HCT116 (cell line): Measurements from ENCODE around the gene TYK2. TPM values are rescaled to one million over a fixed set of nuclear protein-coding genes. Genes with fewer than 3 reads are reported as not detected.
A peak's percentile ranks its signal among the peaks of the same experiment; 100 is the strongest.

Source experiments
- ATAC-seq: fragments of 200-7000 bp; cut with Tn5 transposase; 2 replicates; pipeline ENCODE4 v1.9.1; 2020; ENCODE audit warnings: mild to moderate bottlenecking, moderate library complexity
- BruUV-seq: library from RNA; stranded (reverse); fragments of 400-500 nt; replicated peaks from 2 replicates; lab custom pipeline; 2021; lab: Mats Ljungman, UMichigan
- CTCF ChIA-PET: fragments of 300-600 bp; sonication (Branson Sonifier 250); formaldehyde crosslinking; loops from one replicate; lab custom pipeline; 2021; ENCODE audit warnings: antibody characterized with exemption; lab: Charles Lee
- POLR2A ChIA-PET: fragments of 300-600, 350-600 bp; sonication (Branson Sonifier 250); formaldehyde crosslinking; loops from one replicate; lab custom pipeline; 2021; ENCODE audit warnings: antibody characterized with exemption; lab: Charles Lee
- RAD21 ChIA-PET, 2 experiments: fragments of 300-600 bp; sonication (Branson Sonifier 250); formaldehyde crosslinking; loops; one replicate each; lab custom pipeline; 2023; ENCODE audit warnings: low total read pairs in 2 of 2; ENCODE audit not compliant: uncharacterized antibody in 2 of 2, unreplicated experiment in 2 of 2, low non-redundant PET in 1 of 2; lab: Charles Lee
- DNase-seq: peaks from one replicate; pipeline ENCODE4 v3.0.0-alpha.2; 2010; ENCODE audit warnings: low read depth, low spot score
- H2AFZ ChIP-seq: fragments of 200-600 bp; shearing (Covaris generic), sonication (generic); 2 replicates; pipeline ENCODE4 v1.6.1; 2017; ENCODE audit warnings: low read depth, mixed run types, mixed read lengths, antibody characterized with exemption, low read length; ENCODE audit not compliant: poor library complexity, severe bottlenecking
- H3K27ac ChIP-seq: 2 replicates; pipeline ENCODE4 v1.5.1; 2012; ENCODE audit warnings: low read depth, low read length
- H3K27me3 ChIP-seq: fragments of 200-600 bp; sonication (generic); 2 replicates; pipeline ENCODE4 v1.6.1; 2016; ENCODE audit warnings: mixed run types, low read length, mixed read lengths; ENCODE audit not compliant: insufficient read depth
- H3K36me3 ChIP-seq, 2 experiments: fragments of 200-500 bp in 1 of 2; fragments of 200-600 bp in 1 of 2; sonication (Bioruptor generic) in 1 of 2; sonication (generic) in 1 of 2; 2 replicates each; pipeline versions ENCODE4 v1.5.1 to v1.6.1; 2014 to 2016; ENCODE audit warnings: low read length in 2 of 2, inconsistent platforms in 1 of 2, mixed read lengths in 1 of 2, mixed run types in 1 of 2; ENCODE audit not compliant: insufficient read depth in 2 of 2, control insufficient read depth in 1 of 2
- H3K4me1 ChIP-seq, 2 experiments: fragments of 200-600 bp in 1 of 2; sonication (generic) in 1 of 2; 2 replicates each; pipeline versions ENCODE4 v1.5.1 to v1.6.1; 2012 to 2017; ENCODE audit warnings: low read length in 2 of 2, inconsistent platforms in 1 of 2, mild to moderate bottlenecking in 1 of 2, mixed read lengths in 1 of 2, mixed run types in 1 of 2, moderate library complexity in 1 of 2; ENCODE audit not compliant: insufficient read depth in 2 of 2, control insufficient read depth in 1 of 2
- H3K4me2 ChIP-seq: fragments of 200-600 bp; sonication (generic); 2 replicates; pipeline ENCODE4 v1.6.1; 2017; ENCODE audit warnings: mixed run types, low read length, mixed read lengths
- H3K4me3 ChIP-seq, 2 experiments: fragments of 200-600 bp in 1 of 2; sonication (generic) in 1 of 2; replicated peaks in 1 of 2; 2 replicates each; pipeline ENCODE4 v1.5.1; 2011 to 2016; ENCODE audit warnings: low read length in 2 of 2, control low read depth in 1 of 2, low read depth in 1 of 2, mild to moderate bottlenecking in 1 of 2, mixed read lengths in 1 of 2, mixed run types in 1 of 2
- H3K79me2 ChIP-seq: fragments of 200-600 bp; sonication (generic); 2 replicates; pipeline ENCODE4 v1.6.1; 2017; ENCODE audit warnings: mild to moderate bottlenecking, mixed run types, low read length, moderate library complexity, mixed read lengths; ENCODE audit not compliant: insufficient read depth
- H3K9ac ChIP-seq: fragments of 200-600 bp; sonication (generic); 2 replicates; pipeline ENCODE4 v1.6.1; 2016; ENCODE audit warnings: low read length, mixed read lengths
- H3K9me2 ChIP-seq: fragments of 200-600 bp; sonication (generic), shearing (Covaris generic); 2 replicates; pipeline ENCODE4 v1.6.1; 2017; ENCODE audit warnings: mixed run types, mild to moderate bottlenecking, moderate library complexity; ENCODE audit not compliant: insufficient read depth
- H3K9me3 ChIP-seq, 2 experiments: fragments of 200-500 bp in 1 of 2; fragments of 200-600 bp in 1 of 2; sonication (Bioruptor generic) in 1 of 2; sonication (generic) in 1 of 2; 2 replicates each; pipeline ENCODE4 v1.6.1; 2014 to 2017; ENCODE audit warnings: low read length in 2 of 2, mixed read lengths in 2 of 2, inconsistent platforms in 1 of 2, low read depth in 1 of 2, mild to moderate bottlenecking in 1 of 2, mixed run types in 1 of 2, moderate library complexity in 1 of 2; ENCODE audit not compliant: control insufficient read depth in 1 of 2, insufficient read depth in 1 of 2
- H4K20me1 ChIP-seq: fragments of 200-600 bp; sonication (generic), shearing (Covaris generic); 2 replicates; pipeline ENCODE4 v1.6.1; 2017; ENCODE audit warnings: mixed run types, mild to moderate bottlenecking, moderate library complexity; ENCODE audit not compliant: insufficient read depth
- CBX3 ChIP-seq: IDR thresholded peaks from 2 replicates; pipeline ENCODE4 v1.6.1; 2012; ENCODE audit warnings: low read depth
- CTCF ChIP-seq, 3 experiments: fragments of 200-600 bp in 1 of 3; sonication (generic) in 1 of 3; IDR thresholded peaks in 2 of 3; conservative IDR thresholded peaks in 1 of 3; 2 replicates each; pipeline ENCODE4 v1.5.1; 2012 to 2017; ENCODE audit warnings: low read depth in 2 of 3, low read length in 2 of 3, antibody characterized with exemption in 1 of 3, borderline replicate concordance in 1 of 3, control low read depth in 1 of 3, mild to moderate bottlenecking in 1 of 3, mixed read lengths in 1 of 3, mixed run types in 1 of 3, moderate library complexity in 1 of 3; ENCODE audit not compliant: insufficient read depth in 1 of 3
- EGR1 ChIP-seq: IDR thresholded peaks from 2 replicates; pipeline ENCODE4 v1.6.1; 2012; ENCODE audit warnings: low read depth
- EZH2 ChIP-seq: fragments of 200-600 bp; sonication (generic); IDR thresholded peaks from 2 replicates; pipeline ENCODE4 v1.6.1; 2017; ENCODE audit warnings: antibody characterized with exemption, mixed run types
- POLR2A ChIP-seq: IDR thresholded peaks from 2 replicates; pipeline ENCODE4 v1.7.0; 2011; ENCODE audit warnings: borderline replicate concordance; ENCODE audit not compliant: insufficient read depth, insufficient read length; ENCODE audit errors: extremely low read depth
- SIN3A ChIP-seq: IDR thresholded peaks from 2 replicates; pipeline ENCODE4 v1.6.1; 2012; ENCODE audit warnings: low read depth
- SP1 ChIP-seq: IDR thresholded peaks from 2 replicates; pipeline ENCODE4 v1.6.1; 2012; ENCODE audit warnings: low read depth
- TCF7L2 ChIP-seq: IDR thresholded peaks from 2 replicates; pipeline ENCODE4 v1.7.0; 2011; ENCODE audit warnings: borderline replicate concordance, inconsistent platforms; ENCODE audit not compliant: insufficient read depth, insufficient read length; ENCODE audit errors: extremely low read depth
- intact Hi-C: fragments of 100-400 bp; cut with micrococcal nuclease; formaldehyde crosslinking; loops from 2 replicates; pipeline ENCODE4 v1.10.0; 2022
- total RNA-seq: library from RNA; stranded (reverse); gene quantifications from one replicate; pipeline ENCODE4 v1.2.1, GENCODE V29; 2021; ENCODE audit not compliant: unreplicated experiment

Gene TYK2
- total RNA-seq, 1 experiment from 2014 or later = 110 TPM

- BruUV-seq = no TSS peak
- H3K9me2 ChIP-seq = no peaks in the 10 kb centered on the region
- H3K4me2 ChIP-seq = peak overlapping the region; percentile 74
- intact Hi-C loops = no loop called here
- ChIA-PET RAD21 (no interaction called here), CTCF (interaction anchor here (0.6 to 3.3 kb wide), 15 partner anchors 9 to 367 kb away, joined by 3 to 60 read pairs (median 5); partner anchors contain the start of genes CDC37, DNM2 and ICAM5), POLR2A (interaction anchor here (1.2 kb wide), 1 partner anchor 11 kb away, joined by 4 read pairs; no protein-coding TSS in a partner anchor)
- peak; percentile 56 for ATAC-seq
- peak; percentile 89 for DNase-seq
- H3K27me3 ChIP-seq = no peaks in the 10 kb centered on the region
- peaks cover 25 to 56% of the 10 kb centered on the region in 2 experiments for H3K4me1 ChIP-seq
- H2AFZ ChIP-seq = peak overlapping the region; percentile 53
- H3K27ac ChIP-seq = peak overlapping the region; percentile 89
- peak overlapping the region; percentile 51 to 58 for H3K4me3 ChIP-seq
- no peaks in the 10 kb centered on the region for H4K20me1 ChIP-seq
- TF ChIP-seq POLR2A (no peak), CBX3 (peak; percentile 92), SIN3A (no peak), TCF7L2 (peak; percentile 39), CTCF (IDR thresholded peaks at IDR 0.05 in 2 of 3, conservative IDR thresholded peaks at IDR 0.05 in 1 of 3; ENCODE audit: borderline replicate concordance in 1 of 3, insufficient read depth in 1 of 3, low read depth in 2 of 3, low read length in 2 of 3) (peak; percentile 80 to 99 (median 92)), EGR1 (peak; percentile 96), SP1 (peak; percentile 78), EZH2 (no peak)
- peak overlapping the region; percentile 67 for H3K9ac ChIP-seq
- no peaks in the 10 kb centered on the region for H3K9me3 ChIP-seq
- H3K36me3 ChIP-seq = no peaks in the 10 kb centered on the region
- peaks cover 6% of the 10 kb centered on the region; the same call in 1 of the 2 replicates for H3K79me2 ChIP-seq
These were observed 36.2 kb upstream of the TYK2 start for GRCh38 chr19:10416380-10417257.
